IPS-15b (cell line): ENCODE measurements around the gene CDK7.
"Not testable (repeated sequence)": the region's sequence is repeated elsewhere in the genome, so short reads cannot be mapped to it uniquely, and the experiment has no call there.

ENCODE experiments used
- H3K27me3 ChIP-seq: one replicate; pipeline ENCODE4 v1.6.1; 2013; ENCODE audit warnings: low read length; ENCODE audit not compliant: control insufficient read depth, insufficient read depth
- H3K36me3 ChIP-seq: one replicate; pipeline ENCODE4 v1.6.1; 2013; ENCODE audit warnings: low read length; ENCODE audit not compliant: control insufficient read depth, insufficient read depth
- H3K4me1 ChIP-seq: one replicate; pipeline ENCODE4 v1.6.1; 2013; ENCODE audit warnings: mild to moderate bottlenecking, low read length; ENCODE audit not compliant: control insufficient read depth, insufficient read depth
- H3K4me3 ChIP-seq: one replicate; pipeline ENCODE4 v1.5.1; 2013; ENCODE audit warnings: low read depth, low read length
- H3K9ac ChIP-seq: one replicate; pipeline ENCODE4 v1.6.1; 2013; ENCODE audit warnings: low read depth, mild to moderate bottlenecking, low read length
- H3K9me3 ChIP-seq: one replicate; pipeline ENCODE4 v1.6.1; 2013; ENCODE audit warnings: mild to moderate bottlenecking, low read length; ENCODE audit not compliant: control insufficient read depth, insufficient read depth

The CDK7 gene

GRCh38 chr5:69242215-69242927 lies 7.7 kb downstream of the CDK7 start:
- Histone ChIP-seq H3K4me3 (no peak overlapping the region), H3K27me3 (no peaks in the 10 kb centered on the region), H3K36me3 (peaks cover 7% of the 10 kb centered on the region), H3K4me1 (no peaks in the 10 kb centered on the region), H3K9me3 (no peaks in the 10 kb centered on the region), H3K9ac (no peak overlapping the region)

GRCh38 chr5:69245031-69245430 lies 10.3 kb downstream of the CDK7 start:
- Histone ChIP-seq H3K36me3 (no peaks in the 10 kb centered on the region), H3K27me3 (no peaks in the 10 kb centered on the region), H3K9me3 (no peaks in the 10 kb centered on the region), H3K4me1 (no peaks in the 10 kb centered on the region), H3K4me3 (no peak overlapping the region), H3K9ac (no peak overlapping the region)

GRCh38 chr5:69248019-69248418 lies 13.3 kb downstream of the CDK7 start:
- Histone ChIP-seq H3K9ac (no peak overlapping the region), H3K4me3 (no peak overlapping the region), H3K36me3 (no peaks in the 10 kb centered on the region), H3K4me1 (no peaks in the 10 kb centered on the region), H3K9me3 (no peaks in the 10 kb centered on the region), H3K27me3 (no peaks in the 10 kb centered on the region)

GRCh38 chr5:69250593-69250992 lies 15.9 kb downstream of the CDK7 start:
- Histone ChIP-seq H3K27me3 (no peaks in the 10 kb centered on the region), H3K4me1 (no peaks in the 10 kb centered on the region), H3K4me3 (no peak overlapping the region), H3K36me3 (no peaks in the 10 kb centered on the region), H3K9me3 (no peaks in the 10 kb centered on the region), H3K9ac (no peak overlapping the region)

- peaks cover 5% of the 10 kb centered on the region for H3K36me3 ChIP-seq
- H3K27me3 ChIP-seq = no peaks in the 10 kb centered on the region
Observed at GRCh38 chr5:69252437-69252836, 17.8 kb downstream of the CDK7 start.

GRCh38 chr5:69255940-69256339 lies 21.3 kb downstream of the CDK7 start:
- H3K4me3 ChIP-seq, H3K4me1 ChIP-seq, H3K9me3 ChIP-seq, H3K27me3 ChIP-seq, H3K9ac ChIP-seq: not testable (repeated sequence)
- peaks cover 13% of the 10 kb centered on the region for H3K36me3 ChIP-seq

More at GRCh38 chr5:69252437-69252836, 17.8 kb downstream of the CDK7 start:
- H3K4me1 ChIP-seq = no peaks in the 10 kb centered on the region
- H3K9ac ChIP-seq = no peak overlapping the region
- no peak overlapping the region for H3K4me3 ChIP-seq
- H3K9me3 ChIP-seq = no peaks in the 10 kb centered on the region

GRCh38 chr5:69257577-69257976 lies 22.9 kb downstream of the CDK7 start:
- Histone ChIP-seq H3K9ac (no peak overlapping the region), H3K9me3 (no peaks in the 10 kb centered on the region), H3K27me3 (no peaks in the 10 kb centered on the region), H3K36me3 (peaks cover 17% of the 10 kb centered on the region), H3K4me3 (no peak overlapping the region), H3K4me1 (no peaks in the 10 kb centered on the region)

- Histone ChIP-seq H3K27me3 (no peaks in the 10 kb centered on the region), H3K4me1 (no peaks in the 10 kb centered on the region), H3K9me3 (no peaks in the 10 kb centered on the region), H3K4me3 (no peak overlapping the region), H3K9ac (no peak overlapping the region), H3K36me3 (peaks cover 25% of the 10 kb centered on the region)
Observed at GRCh38 chr5:69261034-69261433, 26.3 kb downstream of the CDK7 start.

GRCh38 chr5:69265931-69266330 lies 31.2 kb downstream of the CDK7 start:
- Histone ChIP-seq H3K4me3 (no peak overlapping the region), H3K27me3 (no peaks in the 10 kb centered on the region), H3K36me3 (peaks cover 21% of the 10 kb centered on the region), H3K9ac (no peak overlapping the region), H3K9me3 (no peaks in the 10 kb centered on the region), H3K4me1 (no peaks in the 10 kb centered on the region)

- H3K36me3 ChIP-seq = peaks cover 21% of the 10 kb centered on the region
- H3K4me1 ChIP-seq = no peaks in the 10 kb centered on the region
- no peaks in the 10 kb centered on the region for H3K27me3 ChIP-seq
- no peak overlapping the region for H3K9ac ChIP-seq
- H3K9me3 ChIP-seq = no peaks in the 10 kb centered on the region
- H3K4me3 ChIP-seq = no peak overlapping the region
Observed at GRCh38 chr5:69268899-69269298, 34.2 kb downstream of the CDK7 start.

- H3K27me3 ChIP-seq = no peaks in the 10 kb centered on the region
- H3K9me3 ChIP-seq = no peaks in the 10 kb centered on the region
- no peak overlapping the region for H3K9ac ChIP-seq
- no peak overlapping the region for H3K4me3 ChIP-seq
- no peaks in the 10 kb centered on the region for H3K4me1 ChIP-seq
- H3K36me3 ChIP-seq = peaks cover 14% of the 10 kb centered on the region
Observed at GRCh38 chr5:69270840-69271239, 36.2 kb downstream of the CDK7 start.

- H3K36me3 ChIP-seq = peaks cover 10% of the 10 kb centered on the region
- H3K9ac ChIP-seq = no peak overlapping the region
- H3K27me3 ChIP-seq = no peaks in the 10 kb centered on the region
- H3K4me3 ChIP-seq = no peak overlapping the region
- H3K4me1 ChIP-seq = no peaks in the 10 kb centered on the region
- no peaks in the 10 kb centered on the region for H3K9me3 ChIP-seq
Observed at GRCh38 chr5:69271376-69271775, 36.7 kb downstream of the CDK7 start.
